Peyer's patch (tissue), 4 donors: ENCODE measurements around the gene CERK. TPM values are rescaled to one million over a fixed set of nuclear protein-coding genes. Genes with fewer than 3 reads are reported as not detected.

Experiments
- DNase-seq, 3 donors: peaks; one replicate each; pipeline ENCODE4 v3.0.0-alpha.2; 2017 to 2019
- H3K27ac ChIP-seq, 4 donors: fragments of 200-600 bp; sonication (generic); one replicate each; pipeline ENCODE4 v1.5.1; 2016 to 2019
- H3K27me3 ChIP-seq, 2 donors: fragments of 200-600 bp; sonication (generic); one replicate each; pipeline ENCODE4 v1.5.1; 2019
- H3K36me3 ChIP-seq, 3 donors: fragments of 200-600 bp; sonication (generic); one replicate each; pipeline ENCODE4 v1.5.1; 2016 to 2019
- H3K4me1 ChIP-seq, 4 donors: fragments of 200-600 bp; sonication (generic); one replicate each; pipeline ENCODE4 v1.5.1; 2016 to 2019
- H3K4me3 ChIP-seq, 4 donors: fragments of 200-600 bp; sonication (generic); 1 replicate in 3 of 4; 2 replicates in 1 of 4; pipeline ENCODE4 v1.5.1; 2016 to 2019; ENCODE audit warnings: mild to moderate bottlenecking in 1 of 4
- H3K9me3 ChIP-seq, 4 donors: fragments of 200-600 bp; sonication (generic); one replicate each; pipeline ENCODE4 v1.5.1; 2016 to 2019; ENCODE audit warnings: mild to moderate bottlenecking in 1 of 4
- POLR2A ChIP-seq, 2 donors: fragments of 450-650 bp; IDR thresholded peaks; one replicate each; pipeline ENCODE4 v1.5.1; 2017; ENCODE audit warnings: antibody characterized with exemption in 2 of 2, mild to moderate bottlenecking in 2 of 2, moderate library complexity in 2 of 2
- total RNA-seq, 4 donors: library from RNA; depleted of rRNA; stranded (reverse); fragments of >200 nt; gene quantifications; one replicate each; pipeline ENCODE4 v1.1.0, GENCODE V29; 2016
- TF ChIP-seq, protein P1 (sequence below), 6 experiments: fragments of 450-650 bp in 4 of 6; fragments of 200-600 bp in 2 of 6; sonication (generic) in 1 of 6; IDR thresholded peaks; one replicate each; pipeline ENCODE4 v1.5.1; 2017 to 2019; ENCODE audit warnings: antibody characterized with exemption in 6 of 6, mild to moderate bottlenecking in 3 of 6, moderate library complexity in 1 of 6

CERK gene
- total RNA-seq, 4 donors from 2014 or later = 89.1 to 131 (median 94.7) TPM

DNA sequence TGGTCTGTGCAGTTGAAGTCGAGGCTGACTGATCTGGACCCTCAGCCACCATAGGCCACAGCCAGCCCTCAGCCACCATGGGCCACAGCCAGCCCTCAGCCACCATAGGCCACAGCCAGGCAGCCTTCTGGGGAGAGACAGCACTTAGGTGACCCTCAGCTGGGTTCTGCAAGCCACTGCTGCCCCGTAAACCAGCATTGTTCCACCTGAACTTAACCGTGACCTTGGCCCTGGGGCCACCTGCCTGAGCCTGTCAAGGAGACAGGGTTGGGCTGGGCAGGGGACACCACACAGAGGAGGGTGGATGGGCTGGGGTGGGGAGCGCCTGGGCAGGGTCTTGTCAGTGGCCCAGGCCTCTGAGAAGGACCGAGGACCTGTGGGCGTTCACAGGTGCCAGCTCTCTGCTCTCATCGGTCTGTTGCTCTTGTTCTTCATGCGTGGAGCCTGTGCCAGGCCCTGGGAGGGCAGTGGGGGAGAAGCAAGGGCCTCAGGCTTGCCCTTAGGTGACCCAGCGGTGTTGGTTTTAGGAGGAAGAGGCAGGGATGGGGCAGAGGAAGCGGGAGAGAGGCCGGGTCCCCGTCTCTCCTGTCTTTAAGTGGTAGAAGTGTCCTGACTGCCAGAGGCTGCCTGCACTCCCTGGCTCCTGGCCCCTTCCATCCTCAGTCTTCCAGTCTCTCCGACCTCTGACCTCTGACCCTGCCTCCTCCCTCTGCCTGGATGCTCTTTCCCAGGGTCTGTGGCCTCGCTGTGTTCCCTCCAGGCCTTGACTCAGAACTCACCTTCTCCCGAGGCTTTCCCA is 81.0 kb downstream of the CERK start:
- Histone ChIP-seq H3K4me3 (no peak overlapping the region), H3K4me1 (peaks cover 6 to 43% (median 10%) of the 10 kb centered on the region in 4 donors), H3K36me3 (peaks cover 0 to 27% (median 0%) of the 10 kb centered on the region in 3 donors), H3K27ac (no peak overlapping the region), H3K9me3 (no peaks in the 10 kb centered on the region), H3K27me3 (no peaks in the 10 kb centered on the region)
- no peak for DNase-seq
- TF ChIP-seq POLR2A (IDR thresholded peaks at IDR 0.05) = no peak
- TF ChIP-seq, protein P1, sequence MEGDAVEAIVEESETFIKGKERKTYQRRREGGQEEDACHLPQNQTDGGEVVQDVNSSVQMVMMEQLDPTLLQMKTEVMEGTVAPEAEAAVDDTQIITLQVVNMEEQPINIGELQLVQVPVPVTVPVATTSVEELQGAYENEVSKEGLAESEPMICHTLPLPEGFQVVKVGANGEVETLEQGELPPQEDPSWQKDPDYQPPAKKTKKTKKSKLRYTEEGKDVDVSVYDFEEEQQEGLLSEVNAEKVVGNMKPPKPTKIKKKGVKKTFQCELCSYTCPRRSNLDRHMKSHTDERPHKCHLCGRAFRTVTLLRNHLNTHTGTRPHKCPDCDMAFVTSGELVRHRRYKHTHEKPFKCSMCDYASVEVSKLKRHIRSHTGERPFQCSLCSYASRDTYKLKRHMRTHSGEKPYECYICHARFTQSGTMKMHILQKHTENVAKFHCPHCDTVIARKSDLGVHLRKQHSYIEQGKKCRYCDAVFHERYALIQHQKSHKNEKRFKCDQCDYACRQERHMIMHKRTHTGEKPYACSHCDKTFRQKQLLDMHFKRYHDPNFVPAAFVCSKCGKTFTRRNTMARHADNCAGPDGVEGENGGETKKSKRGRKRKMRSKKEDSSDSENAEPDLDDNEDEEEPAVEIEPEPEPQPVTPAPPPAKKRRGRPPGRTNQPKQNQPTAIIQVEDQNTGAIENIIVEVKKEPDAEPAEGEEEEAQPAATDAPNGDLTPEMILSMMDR (IDR thresholded peaks at IDR 0.05) = no peak

DNA sequence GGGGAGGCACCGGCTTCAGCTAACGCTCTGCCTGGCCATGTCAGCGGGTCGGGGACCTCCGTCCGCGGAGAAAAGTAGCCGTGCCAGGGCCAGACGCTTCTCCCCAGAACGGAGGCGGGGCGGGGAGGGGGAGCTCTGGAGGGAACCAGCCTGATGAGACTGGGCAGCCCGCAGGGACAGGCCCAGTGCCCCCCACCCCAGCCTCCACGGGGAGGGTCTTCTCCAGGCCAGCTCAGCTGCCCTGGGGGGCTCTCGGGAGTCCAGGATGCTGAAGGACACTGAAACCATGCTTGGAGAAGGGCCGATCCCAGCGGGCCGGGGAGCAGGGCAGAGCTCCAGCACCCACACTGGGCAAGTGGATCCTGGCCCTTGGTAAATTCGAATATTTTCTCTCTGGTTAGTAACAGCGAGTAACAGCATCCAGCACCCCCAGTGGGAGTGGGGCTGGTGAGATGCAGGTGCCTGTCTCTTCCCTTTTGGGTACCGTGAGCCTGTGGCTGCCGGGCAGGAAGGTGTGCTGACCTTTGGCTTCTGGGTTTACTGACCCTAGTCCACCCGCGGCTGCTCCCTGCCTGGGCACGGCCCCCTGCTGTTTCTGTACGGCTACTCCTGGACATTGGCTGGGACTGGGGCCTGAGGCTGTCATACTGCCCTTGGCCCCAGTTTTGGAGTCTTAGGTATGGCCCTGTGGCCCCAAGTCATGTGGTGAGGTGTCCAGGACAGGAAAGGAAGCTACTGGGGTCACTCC is 82.0 kb downstream of the CERK start:
- TF ChIP-seq, protein P1 (IDR thresholded peaks at IDR 0.05) = no peak
- TF ChIP-seq POLR2A (IDR thresholded peaks at IDR 0.05) = no peak
- Histone ChIP-seq H3K4me1 (peaks cover 6 to 41% (median 10%) of the 10 kb centered on the region in 4 donors), H3K36me3 (peaks cover 0 to 19% (median 0%) of the 10 kb centered on the region in 3 donors), H3K4me3 (no peak overlapping the region), H3K27ac (no peak overlapping the region), H3K27me3 (no peaks in the 10 kb centered on the region), H3K9me3 (no peaks in the 10 kb centered on the region)
- no peak for DNase-seq

DNA sequence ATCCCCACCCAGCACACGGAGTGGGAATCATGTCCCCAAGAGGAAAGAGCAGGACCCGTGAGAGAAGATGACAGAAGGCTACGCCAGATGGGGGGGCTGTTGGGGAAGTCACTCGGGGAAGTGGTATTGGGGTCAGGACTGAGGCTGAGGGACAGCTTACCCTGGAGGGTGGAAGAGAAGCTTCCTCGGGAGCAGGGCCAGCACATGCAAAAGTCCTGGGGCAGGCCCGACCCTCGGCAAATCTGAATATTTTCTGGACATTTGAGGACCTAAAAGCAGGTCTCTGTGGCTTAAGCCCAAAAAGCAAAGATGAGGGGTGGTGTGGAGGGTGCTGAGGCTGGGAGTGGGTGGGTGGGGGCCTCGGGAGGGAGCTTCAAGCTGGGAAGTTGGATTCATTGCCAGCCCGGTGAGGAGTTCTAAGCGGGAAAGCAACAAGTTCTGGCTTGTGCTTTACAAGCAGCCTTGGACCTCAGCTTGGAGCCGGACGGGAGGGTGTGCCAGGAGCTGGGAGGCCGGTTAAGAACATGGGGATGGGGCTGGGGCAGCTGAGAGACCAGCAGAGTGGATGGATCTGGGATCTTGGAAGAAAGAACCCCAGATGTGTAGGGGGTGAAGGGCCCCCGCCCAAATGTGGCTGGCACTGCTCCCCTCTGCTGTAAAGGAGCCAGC is 83.0 kb downstream of the CERK start:
- Histone ChIP-seq H3K4me1 (peaks cover 3 to 40% (median 10%) of the 10 kb centered on the region in 4 donors), H3K4me3 (no peak overlapping the region), H3K9me3 (no peaks in the 10 kb centered on the region), H3K27ac (no peak overlapping the region), H3K27me3 (no peaks in the 10 kb centered on the region), H3K36me3 (peaks cover 0 to 19% (median 0%) of the 10 kb centered on the region in 3 donors)
- TF ChIP-seq POLR2A (IDR thresholded peaks at IDR 0.05) = no peak
- TF ChIP-seq, protein P1 (IDR thresholded peaks at IDR 0.05) = no peak
- no peak for DNase-seq

DNA sequence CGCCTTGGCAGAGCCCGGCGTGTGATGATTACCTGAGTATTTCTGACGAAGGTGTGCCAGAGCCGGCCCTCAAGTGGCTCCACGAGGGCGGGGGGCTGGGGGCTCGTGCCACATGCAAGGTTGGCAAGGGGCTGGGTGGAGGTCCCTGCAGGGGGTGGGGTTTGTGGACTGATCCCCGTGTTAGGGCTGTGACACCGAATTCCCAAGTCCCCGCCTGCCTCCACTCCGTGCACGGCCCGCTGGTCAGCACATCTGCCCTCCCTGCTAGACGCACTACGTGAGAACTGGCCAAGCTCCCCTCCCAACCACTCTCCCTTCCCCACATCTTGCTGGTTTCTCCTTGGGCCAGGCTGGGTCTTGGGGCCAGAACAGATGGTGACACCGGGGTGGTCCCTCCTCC is 83.6 kb downstream of the CERK start:
- Histone ChIP-seq H3K4me3 (no peak overlapping the region), H3K36me3 (peaks cover 0 to 14% (median 0%) of the 10 kb centered on the region in 3 donors), H3K27ac (peak overlapping the region in 1 of 4 donors; percentile 35), H3K9me3 (no peaks in the 10 kb centered on the region), H3K27me3 (no peaks in the 10 kb centered on the region), H3K4me1 (peaks cover 3 to 40% (median 10%) of the 10 kb centered on the region in 4 donors)
- TF ChIP-seq, protein P1 (IDR thresholded peaks at IDR 0.05) = no peak
- no peak for TF ChIP-seq POLR2A (IDR thresholded peaks at IDR 0.05)
- no peak for DNase-seq

DNA sequence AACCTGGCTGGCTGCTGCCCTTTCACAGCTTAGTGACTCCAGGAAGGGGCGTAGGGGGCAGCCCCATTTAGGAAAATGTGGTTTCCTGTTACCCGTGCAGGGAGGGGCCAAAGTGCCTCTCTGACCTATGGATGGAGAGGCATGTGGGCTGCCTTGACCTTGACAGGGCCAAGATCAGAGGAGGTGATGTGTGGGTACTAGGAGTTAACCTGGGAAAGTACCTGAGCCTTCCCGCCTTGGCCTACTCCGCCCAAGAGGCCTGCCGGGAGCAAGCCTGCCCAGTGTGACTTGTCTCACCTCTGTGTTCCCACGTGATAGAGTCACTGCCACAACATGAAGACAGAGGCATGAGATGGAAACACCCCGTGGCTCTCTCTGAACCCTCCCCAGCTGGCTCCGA is 84.5 kb downstream of the CERK start:
- Histone ChIP-seq H3K36me3 (peaks cover 0 to 5% (median 0%) of the 10 kb centered on the region in 3 donors), H3K9me3 (no peaks in the 10 kb centered on the region), H3K27ac (peak overlapping the region in 2 of 4 donors; percentile 67 to 71), H3K4me3 (no peak overlapping the region), H3K4me1 (peaks cover 6 to 45% (median 10%) of the 10 kb centered on the region in 4 donors), H3K27me3 (no peaks in the 10 kb centered on the region)
- TF ChIP-seq POLR2A (IDR thresholded peaks at IDR 0.05) = no peak
- TF ChIP-seq, protein P1 (IDR thresholded peaks at IDR 0.05) = no peak
- DNase-seq = peak in 1 of 3 donors; percentile 66
